KMS-11 (cell line): Measurements from ENCODE around the gene CLMN.

ENCODE experiments used
- H2AFZ ChIP-seq: fragments of 200-600 bp; sonication (generic); 2 replicates; pipeline ENCODE4 v1.6.1; 2016; ENCODE audit warnings: antibody characterized with exemption, mixed run types, low read depth
- H3K27ac ChIP-seq: fragments of 200-600 bp; sonication (generic); 2 replicates; pipeline ENCODE4 v1.6.1; 2016; ENCODE audit warnings: mild to moderate bottlenecking, mixed run types
- H3K27me3 ChIP-seq: fragments of 200-600 bp; sonication (generic); 2 replicates; pipeline ENCODE4 v1.6.1; 2017; ENCODE audit warnings: mild to moderate bottlenecking, low read depth, mixed run types, moderate library complexity; ENCODE audit not compliant: insufficient read depth
- H3K36me3 ChIP-seq: fragments of 200-600 bp; sonication (generic); 2 replicates; pipeline ENCODE4 v1.6.1; 2017; ENCODE audit warnings: mild to moderate bottlenecking, mixed run types; ENCODE audit not compliant: insufficient read depth
- H3K4me1 ChIP-seq: fragments of 200-600 bp; sonication (generic); 2 replicates; pipeline ENCODE4 v1.6.1; 2016; ENCODE audit warnings: mild to moderate bottlenecking, low read depth, mixed run types; ENCODE audit not compliant: poor library complexity, severe bottlenecking
- H3K4me2 ChIP-seq: fragments of 200-600 bp; sonication (generic); 2 replicates; pipeline ENCODE4 v1.7.0; 2016; ENCODE audit warnings: mild to moderate bottlenecking, mixed run types
- H3K4me3 ChIP-seq: fragments of 200-600 bp; sonication (generic); IDR thresholded peaks from 2 replicates; pipeline ENCODE4 v1.6.1; 2017; ENCODE audit warnings: low read depth, low read length, mixed read lengths; ENCODE audit not compliant: insufficient read depth
- H3K79me2 ChIP-seq: fragments of 200-600 bp; sonication (generic); 2 replicates; pipeline ENCODE4 v1.6.1; 2016; ENCODE audit warnings: low read depth, mixed run types; ENCODE audit not compliant: insufficient read depth
- H3K9ac ChIP-seq: fragments of 200-600 bp; sonication (generic); 2 replicates; pipeline ENCODE4 v1.6.1; 2016; ENCODE audit warnings: mild to moderate bottlenecking, mixed run types
- H4K20me1 ChIP-seq: fragments of 200-600 bp; sonication (generic); 2 replicates; pipeline ENCODE4 v1.6.1; 2016; ENCODE audit warnings: mild to moderate bottlenecking, mixed run types; ENCODE audit not compliant: insufficient read depth
- CTCF ChIP-seq: fragments of 200-600 bp; sonication (generic); conservative IDR thresholded peaks from 2 replicates; pipeline ENCODE4 v1.6.1; 2017; ENCODE audit warnings: low read depth, mild to moderate bottlenecking, antibody characterized with exemption, low read length, moderate library complexity, mixed read lengths

CLMN gene

GRCh38 chr14:95233702-95234241 is 85.9 kb downstream of the CLMN start:
- Histone ChIP-seq H3K4me1 (no peaks in the 10 kb centered on the region), H3K9ac (no peak overlapping the region), H4K20me1 (no peaks in the 10 kb centered on the region), H3K27me3 (no peaks in the 10 kb centered on the region), H3K79me2 (no peaks in the 10 kb centered on the region), H3K27ac (no peak overlapping the region), H2AFZ (no peak overlapping the region), H3K4me2 (no peak overlapping the region), H3K4me3 (no peak overlapping the region), H3K36me3 (no peaks in the 10 kb centered on the region)
- TF ChIP-seq CTCF, result no peak

GRCh38 chr14:95232894-95233584 is 86.7 kb downstream of the CLMN start:
- Histone ChIP-seq H3K4me2 (no peak overlapping the region), H3K4me3 (no peak overlapping the region), H3K27ac (no peak overlapping the region), H3K4me1 (no peaks in the 10 kb centered on the region), H2AFZ (no peak overlapping the region), H3K79me2 (no peaks in the 10 kb centered on the region), H3K9ac (no peak overlapping the region), H4K20me1 (no peaks in the 10 kb centered on the region), H3K36me3 (no peaks in the 10 kb centered on the region), H3K27me3 (no peaks in the 10 kb centered on the region)
- no peak for TF ChIP-seq CTCF

- H3K27ac ChIP-seq, result no peak overlapping the region
- no peak overlapping the region for H2AFZ ChIP-seq
- H3K79me2 ChIP-seq, result no peaks in the 10 kb centered on the region
- H3K36me3 ChIP-seq, result no peaks in the 10 kb centered on the region
- H4K20me1 ChIP-seq, result no peaks in the 10 kb centered on the region
- TF ChIP-seq CTCF, result no peak
- no peaks in the 10 kb centered on the region for H3K4me1 ChIP-seq
- no peak overlapping the region for H3K4me3 ChIP-seq
- H3K4me2 ChIP-seq, result no peak overlapping the region
- H3K27me3 ChIP-seq, result no peaks in the 10 kb centered on the region
- H3K9ac ChIP-seq, result no peak overlapping the region
Observed at GRCh38 chr14:95231966-95232633, 87.6 kb downstream of the CLMN start.

GRCh38 chr14:95229749-95230148 is 90.0 kb downstream of the CLMN start:
- no peak overlapping the region for H3K27ac ChIP-seq
- H3K4me3 ChIP-seq, result no peak overlapping the region
- no peak for TF ChIP-seq CTCF
- H3K36me3 ChIP-seq, result no peaks in the 10 kb centered on the region
- no peaks in the 10 kb centered on the region for H4K20me1 ChIP-seq
- no peak overlapping the region for H2AFZ ChIP-seq
- no peaks in the 10 kb centered on the region for H3K79me2 ChIP-seq
- H3K4me1 ChIP-seq, result no peaks in the 10 kb centered on the region
- no peaks in the 10 kb centered on the region for H3K27me3 ChIP-seq
- no peak overlapping the region for H3K9ac ChIP-seq
- no peak overlapping the region for H3K4me2 ChIP-seq
